Fibroblast of skin of left biceps (primary cell): Measurements from ENCODE around the gene CNKSR2.

Experiments
- DNase-seq, 2 experiments: peaks; one replicate each; pipeline ENCODE4 v3.0.0-alpha.2; 2013; ENCODE audit warnings: low read depth in 2 of 2

CNKSR2 gene

GRCh38 chrX:21666679-21667078 lies 292.5 kb downstream of the CNKSR2 start:
- no peak for DNase-seq

GRCh38 chrX:21674430-21675186 lies 300.4 kb downstream of the CNKSR2 start:
- no peak for DNase-seq

GRCh38 chrX:21675931-21676330 lies 301.7 kb downstream of the CNKSR2 start:
- no peak for DNase-seq

- DNase-seq = no peak
Measured at GRCh38 chrX:21678048-21678612, 303.9 kb downstream of the CNKSR2 start.

GRCh38 chrX:21683941-21684340 lies 309.7 kb downstream of the CNKSR2 start:
- DNase-seq = peak; percentile 57 to 65

- DNase-seq = no peak
Measured at GRCh38 chrX:21691512-21692018, 317.3 kb downstream of the CNKSR2 start.

GRCh38 chrX:21698272-21698671 lies 324.1 kb downstream of the CNKSR2 start:
- no peak for DNase-seq

- no peak for DNase-seq
Measured at GRCh38 chrX:21699136-21699535, 324.9 kb downstream of the CNKSR2 start.

GRCh38 chrX:21700275-21700674 lies 326.1 kb downstream of the CNKSR2 start:
- no peak for DNase-seq

GRCh38 chrX:21700967-21701366 lies 326.7 kb downstream of the CNKSR2 start:
- no peak for DNase-seq

- DNase-seq = no peak
Measured at GRCh38 chrX:21702725-21703124, 328.5 kb downstream of the CNKSR2 start.
